NCI-H1694 treated with DMSO at 0.1 percent for 48 hours (cell line): Measurements from ENCODE around the gene DUOXA1.

Experiments
- DNase-seq: peaks from one replicate; lab custom pipeline; 2025; lab: John Stamatoyannopoulos, UW

DUOXA1 gene, protein sequence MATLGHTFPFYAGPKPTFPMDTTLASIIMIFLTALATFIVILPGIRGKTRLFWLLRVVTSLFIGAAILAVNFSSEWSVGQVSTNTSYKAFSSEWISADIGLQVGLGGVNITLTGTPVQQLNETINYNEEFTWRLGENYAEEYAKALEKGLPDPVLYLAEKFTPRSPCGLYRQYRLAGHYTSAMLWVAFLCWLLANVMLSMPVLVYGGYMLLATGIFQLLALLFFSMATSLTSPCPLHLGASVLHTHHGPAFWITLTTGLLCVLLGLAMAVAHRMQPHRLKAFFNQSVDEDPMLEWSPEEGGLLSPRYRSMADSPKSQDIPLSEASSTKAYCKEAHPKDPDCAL

DNA sequence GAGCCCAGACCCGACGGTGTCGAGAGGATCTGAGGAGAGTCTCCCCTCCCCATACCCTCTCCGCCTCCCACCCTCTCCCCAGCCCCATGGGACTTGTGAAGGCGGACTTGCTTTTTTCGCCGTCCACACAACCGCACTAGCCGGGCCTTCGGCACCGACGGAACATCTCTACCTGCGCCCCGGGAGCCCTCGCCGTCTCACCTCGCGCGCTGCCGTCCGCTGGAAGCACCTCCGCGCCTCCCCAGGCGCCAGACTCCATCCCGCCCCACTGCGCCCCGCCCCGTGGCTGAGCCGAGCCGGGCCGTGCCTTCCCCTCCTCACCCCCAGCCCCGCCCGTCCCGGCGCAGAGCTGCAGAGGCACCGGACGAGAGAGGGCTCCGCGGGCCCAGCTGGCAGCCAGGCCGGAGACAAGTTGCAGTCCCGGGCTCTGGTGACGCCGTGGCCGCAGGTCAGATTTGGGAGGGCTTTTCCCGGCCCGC is at the start of gene DUOXA1, which contains the start of gene DUOX1:
TSS of gene DUOXA1 (minus strand) at position 229 of the 479 bp plus-strand sequence. CDS start 6,865 bp downstream, outside the sequence.
TSS of gene DUOX1 (plus strand) at position 344 of the 479 bp plus-strand sequence. CDS start 1,973 bp downstream, outside the sequence.
- DNase-seq = no peak

DNA sequence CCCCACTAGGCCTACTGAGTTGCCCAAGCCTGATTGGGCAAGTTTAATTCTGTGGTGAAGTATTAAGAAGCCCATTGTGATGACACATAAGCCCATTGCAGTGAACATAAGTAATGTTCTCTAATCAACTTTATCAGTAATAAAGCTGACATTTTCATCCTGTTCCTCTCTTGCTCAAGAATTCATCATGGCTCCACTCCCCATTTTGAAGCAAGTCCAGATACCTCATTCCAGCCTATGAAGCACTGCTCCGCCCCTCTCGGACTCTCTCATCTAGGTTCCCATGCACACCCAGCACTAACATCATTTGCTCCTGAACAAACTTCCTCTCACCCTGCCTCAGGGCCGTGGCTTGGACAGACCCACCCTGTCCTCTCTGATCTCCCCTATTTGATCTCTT is 47.6 kb upstream of the DUOXA1 start:
- DNase-seq = no peak

DNA sequence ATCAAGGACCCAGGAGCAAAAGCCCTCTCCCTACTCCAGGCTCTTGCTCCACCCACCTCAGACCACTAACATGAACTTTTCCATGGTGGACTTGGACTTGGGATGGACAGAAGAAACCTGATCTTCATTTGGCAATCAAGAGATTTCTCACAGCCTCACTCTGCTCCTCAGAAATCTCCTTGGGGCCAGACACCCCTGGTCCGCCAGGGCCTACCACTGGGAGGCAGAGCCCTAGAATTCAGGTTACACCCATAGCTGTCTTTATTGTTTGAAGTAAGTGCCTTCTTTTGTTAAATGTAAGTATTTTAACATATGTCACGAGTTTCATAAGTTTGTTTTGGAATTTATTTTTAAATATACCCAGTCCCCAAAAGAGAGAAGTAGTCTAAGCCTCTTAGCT is 44.9 kb upstream of the DUOXA1 start:
- DNase-seq = no peak

DNA sequence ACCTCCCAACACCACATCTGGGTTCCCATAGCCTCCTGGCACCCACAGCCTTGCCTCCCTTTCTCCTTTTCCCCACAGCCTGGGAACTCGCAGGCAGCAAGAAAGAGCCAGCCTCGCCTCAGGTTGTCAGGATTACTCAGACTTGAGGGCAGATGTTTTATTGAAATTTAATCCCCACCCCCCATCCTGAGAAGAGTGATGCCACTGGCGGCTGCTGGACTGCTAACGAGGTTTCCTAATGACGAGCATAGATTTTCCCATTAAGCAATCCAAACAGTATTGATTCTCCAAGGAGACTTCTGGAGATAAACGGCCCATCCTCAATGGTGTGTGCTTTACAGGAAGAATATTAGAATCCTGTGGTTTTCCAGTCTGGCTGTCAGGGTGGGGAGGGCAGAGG is 44.4 kb upstream of the DUOXA1 start:
- DNase-seq = no peak

DNA sequence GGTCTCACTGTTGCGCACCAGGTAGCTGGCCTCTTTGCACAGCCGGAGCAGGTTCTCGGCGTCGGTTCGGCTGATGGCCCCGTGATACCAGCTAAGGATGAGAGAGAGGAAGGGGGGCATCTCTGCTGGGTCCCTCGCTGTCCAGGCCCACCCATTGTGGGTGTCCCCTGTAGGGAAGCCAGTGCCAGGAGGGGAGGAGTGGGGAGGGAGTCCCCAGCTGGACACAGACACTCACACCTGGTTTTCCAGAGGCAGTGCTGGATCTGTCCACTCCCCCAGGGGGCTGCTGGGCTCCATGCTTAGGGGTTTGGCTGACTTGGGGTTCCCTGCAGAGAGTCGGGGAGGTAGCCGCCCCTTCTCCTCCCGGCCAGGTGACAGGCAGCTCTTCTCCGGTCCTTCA is 42.2 kb upstream of the DUOXA1 start:
- no peak for DNase-seq

DNA sequence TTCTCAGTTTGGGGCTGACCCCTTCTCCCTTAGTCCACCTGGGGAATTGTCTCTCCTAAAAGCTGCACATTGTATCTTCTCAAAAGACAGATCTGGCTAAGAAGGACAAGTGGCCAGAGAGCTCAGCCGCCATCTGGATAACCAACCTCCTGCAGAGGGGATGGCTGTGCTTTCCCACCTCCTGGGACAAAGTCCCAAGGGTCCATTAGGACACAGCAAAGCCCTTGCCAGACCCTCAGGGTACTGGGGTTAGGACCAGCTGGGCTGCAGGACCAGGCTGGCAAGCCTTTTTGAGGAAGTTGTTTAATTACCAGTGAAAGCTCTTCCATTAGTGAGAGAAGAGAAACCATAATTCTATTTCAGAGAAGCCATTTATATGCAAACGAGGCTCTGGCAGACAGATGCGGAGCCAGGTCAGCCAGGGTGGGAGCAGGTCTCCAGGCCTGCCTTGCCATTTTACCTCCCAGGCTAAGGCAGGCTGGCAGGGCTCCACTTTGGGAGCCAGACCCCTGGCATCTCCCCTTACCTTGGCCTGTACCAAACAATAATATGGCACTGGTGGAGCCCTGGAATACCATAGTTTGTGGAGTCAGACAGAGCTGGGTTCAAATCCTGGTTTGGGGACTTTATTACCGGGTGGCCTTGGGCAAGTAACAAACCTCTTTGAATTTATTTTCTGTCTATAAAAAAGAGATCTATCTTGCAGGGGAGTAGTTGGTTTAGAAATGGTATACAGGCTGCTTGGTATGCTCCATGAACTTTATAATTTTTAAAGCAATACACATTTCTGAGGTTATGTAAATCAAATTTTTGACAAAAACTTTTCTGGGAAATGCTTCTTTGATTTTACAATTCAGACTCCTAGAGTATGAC is 40.2 kb upstream of the DUOXA1 start:
- no peak for DNase-seq

DNA sequence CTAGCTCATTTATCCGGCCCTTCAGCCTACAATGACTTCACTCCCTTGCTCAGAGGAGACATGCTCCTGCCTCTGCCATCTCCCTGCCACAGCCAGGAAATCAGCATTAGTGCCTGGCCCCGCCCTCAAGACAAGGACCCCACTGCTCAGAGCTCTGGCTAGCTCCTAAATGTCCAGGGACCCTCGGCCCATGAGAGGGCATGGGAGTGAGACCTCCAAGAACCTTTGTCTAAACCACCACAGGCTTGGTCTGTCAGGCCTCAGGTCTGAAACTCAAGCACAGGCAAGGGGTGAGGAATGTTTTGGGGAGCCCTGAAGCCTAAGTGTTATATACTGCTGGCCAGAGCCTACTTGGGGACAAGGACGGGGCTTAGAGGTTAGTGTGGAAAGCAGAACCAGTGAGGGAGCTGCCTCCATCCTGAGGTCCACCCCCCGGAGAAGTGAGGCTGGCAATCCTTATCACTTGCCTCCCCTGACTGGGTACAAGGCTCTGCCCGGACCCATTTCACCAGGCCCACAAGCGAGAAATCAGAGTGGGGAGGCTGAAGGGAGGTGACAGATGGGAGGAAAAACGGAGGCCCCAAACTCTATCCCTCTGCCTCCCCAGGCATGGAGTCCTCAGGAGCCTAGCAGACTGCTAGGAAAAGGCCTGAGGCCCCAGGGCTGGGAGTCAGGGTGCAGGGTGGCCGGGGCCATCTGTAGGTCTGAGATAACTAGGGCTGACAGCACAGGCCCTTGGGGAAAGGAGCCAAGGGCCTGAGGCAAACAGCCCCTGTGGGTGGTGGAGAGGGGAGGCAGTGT is 39.3 kb upstream of the DUOXA1 start:
- no peak for DNase-seq

DNA sequence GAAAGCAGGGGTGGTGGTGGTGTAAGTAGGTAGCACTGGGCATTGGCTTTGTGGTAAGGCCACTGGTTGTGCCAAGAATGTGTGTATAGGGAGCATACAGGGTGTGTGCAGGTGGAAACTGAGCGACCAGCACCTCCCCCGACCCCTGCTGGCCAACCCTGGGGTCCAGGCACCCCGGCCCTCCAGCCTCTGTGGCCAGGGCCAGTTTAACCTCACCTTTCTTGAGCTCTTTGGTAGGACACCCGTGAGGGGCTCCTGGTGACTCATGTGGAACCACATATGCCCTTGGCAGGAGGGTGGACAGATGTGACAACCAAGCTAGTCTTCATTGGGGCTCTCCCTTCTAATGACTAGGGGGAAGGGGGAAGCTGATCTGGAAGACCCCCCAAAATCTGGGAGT is 38.6 kb upstream of the DUOXA1 start:
- no peak for DNase-seq

DNA sequence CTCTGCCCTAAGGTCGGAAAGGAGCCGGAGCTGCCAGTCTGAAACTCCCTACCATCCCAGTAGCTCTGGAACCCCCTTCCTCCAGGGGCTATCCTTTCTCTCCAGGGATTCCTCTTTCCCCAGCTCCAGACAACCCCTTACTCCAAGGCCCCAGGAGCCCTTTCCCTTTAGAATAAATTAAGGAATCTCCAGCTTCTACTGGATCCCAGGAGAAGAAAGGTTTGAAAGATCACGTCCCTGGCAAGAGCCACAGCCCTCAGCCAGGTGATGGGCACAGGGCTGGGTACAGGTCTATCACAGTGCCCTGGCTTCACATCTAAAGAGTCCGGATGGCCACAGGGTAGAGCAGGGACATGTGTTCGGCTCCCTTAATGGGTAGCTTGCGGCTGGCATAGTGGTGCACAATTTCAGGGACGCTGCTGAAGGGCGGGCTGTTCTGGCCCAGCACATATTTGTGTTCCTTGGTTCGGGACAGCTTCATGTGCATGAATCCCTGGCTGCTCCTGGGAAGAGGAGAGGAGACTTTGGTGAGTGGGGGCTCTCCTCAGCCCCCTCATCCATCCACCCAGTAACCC is 38.0 kb upstream of the DUOXA1 start:
- DNase-seq = no peak

DNA sequence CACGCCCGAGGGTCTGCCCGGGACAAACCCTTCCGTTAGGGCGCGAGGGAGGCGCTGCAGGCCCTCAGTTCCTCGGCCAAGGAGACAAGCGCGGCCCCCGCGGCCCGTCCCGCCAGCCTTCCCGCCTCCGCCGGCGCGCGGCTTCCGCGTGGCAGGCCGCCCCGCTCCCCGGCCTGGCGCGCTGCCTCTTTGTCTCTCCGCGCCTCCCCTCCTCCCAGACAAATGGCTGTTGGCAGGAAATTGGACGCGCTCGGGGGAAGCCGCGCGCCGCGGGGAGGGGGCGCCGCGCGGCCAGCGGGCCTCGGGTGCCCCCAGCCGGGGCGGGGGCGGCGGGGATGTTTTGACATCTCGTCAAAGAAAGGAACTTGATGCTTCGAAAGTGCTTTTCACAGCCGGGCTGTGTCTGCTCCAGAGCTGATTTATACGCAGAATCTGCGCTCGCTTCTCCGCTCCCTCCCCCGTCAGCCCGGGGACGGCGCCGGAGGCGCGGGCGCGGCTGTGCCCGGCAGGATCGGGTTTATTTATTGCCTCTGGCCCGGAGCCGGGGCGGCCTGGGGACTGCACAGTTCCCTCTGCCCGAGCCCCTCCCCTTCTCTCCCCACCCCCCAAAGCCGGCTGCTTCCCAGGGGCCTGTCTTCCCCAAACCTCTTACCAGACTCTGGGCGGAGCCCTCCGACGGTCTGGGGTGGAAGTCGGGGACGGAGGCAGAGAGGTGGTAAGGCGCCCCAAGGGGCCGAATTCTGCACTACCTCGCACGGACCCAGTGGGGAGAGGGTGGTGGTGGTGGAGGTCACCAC is 37.4 kb upstream of the DUOXA1 start:
- DNase-seq = peak; percentile 58

DNA sequence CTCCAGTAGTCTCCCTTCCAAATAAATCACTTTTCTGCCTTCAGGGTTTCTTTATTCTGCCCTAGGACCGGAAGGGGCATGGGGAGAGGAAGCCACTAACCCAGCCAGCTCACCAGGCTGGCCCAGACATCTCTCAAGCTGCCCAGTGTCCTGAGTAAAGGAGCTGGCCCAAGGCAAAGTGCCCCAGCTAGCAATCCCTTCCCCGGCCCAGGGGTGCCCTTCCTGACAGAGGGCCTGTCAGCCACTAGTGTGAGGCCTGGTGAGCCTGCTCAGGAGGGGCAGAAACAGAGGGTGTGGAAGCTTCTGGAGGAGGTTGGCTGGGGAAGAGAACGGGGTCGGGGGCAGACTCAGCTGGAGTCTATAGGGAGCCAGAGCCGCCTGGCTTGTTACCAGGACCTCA is 35.9 kb upstream of the DUOXA1 start:
- no peak for DNase-seq

DNA sequence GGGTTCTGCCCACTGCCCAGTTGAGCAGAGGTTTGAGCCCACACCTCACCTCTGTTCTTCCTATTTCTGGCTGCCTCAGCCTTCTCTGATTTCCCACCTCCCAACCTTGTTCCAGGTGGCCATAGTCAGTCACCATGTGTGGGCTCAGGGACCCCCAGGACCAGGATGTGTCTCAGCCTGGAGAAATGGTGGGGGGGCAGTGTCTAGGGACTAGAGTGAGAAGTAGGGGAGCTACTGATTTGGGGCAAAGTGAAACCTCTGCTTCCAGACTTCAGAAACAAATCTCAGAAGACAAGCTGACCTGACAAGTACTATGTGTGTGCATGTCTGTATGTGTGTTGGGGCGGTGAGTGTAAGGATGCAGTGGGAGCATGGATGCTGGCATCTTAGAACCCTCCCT is 35.2 kb upstream of the DUOXA1 start:
- no peak for DNase-seq

DNA sequence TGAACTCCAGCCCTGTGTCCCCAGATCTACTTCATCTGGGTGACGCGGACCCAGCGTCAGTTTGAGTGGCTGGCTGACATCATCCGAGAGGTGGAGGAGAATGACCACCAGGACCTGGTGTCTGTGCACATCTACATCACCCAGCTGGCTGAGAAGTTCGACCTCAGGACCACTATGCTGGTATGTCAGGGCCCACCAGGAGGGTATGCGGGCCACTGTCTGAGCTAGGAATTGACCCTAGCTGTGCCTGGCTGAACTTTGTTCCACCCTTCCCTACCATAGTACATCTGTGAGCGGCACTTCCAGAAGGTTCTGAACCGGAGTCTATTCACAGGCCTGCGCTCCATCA is 33.8 kb upstream of the DUOXA1 start:
- no peak for DNase-seq

DNA sequence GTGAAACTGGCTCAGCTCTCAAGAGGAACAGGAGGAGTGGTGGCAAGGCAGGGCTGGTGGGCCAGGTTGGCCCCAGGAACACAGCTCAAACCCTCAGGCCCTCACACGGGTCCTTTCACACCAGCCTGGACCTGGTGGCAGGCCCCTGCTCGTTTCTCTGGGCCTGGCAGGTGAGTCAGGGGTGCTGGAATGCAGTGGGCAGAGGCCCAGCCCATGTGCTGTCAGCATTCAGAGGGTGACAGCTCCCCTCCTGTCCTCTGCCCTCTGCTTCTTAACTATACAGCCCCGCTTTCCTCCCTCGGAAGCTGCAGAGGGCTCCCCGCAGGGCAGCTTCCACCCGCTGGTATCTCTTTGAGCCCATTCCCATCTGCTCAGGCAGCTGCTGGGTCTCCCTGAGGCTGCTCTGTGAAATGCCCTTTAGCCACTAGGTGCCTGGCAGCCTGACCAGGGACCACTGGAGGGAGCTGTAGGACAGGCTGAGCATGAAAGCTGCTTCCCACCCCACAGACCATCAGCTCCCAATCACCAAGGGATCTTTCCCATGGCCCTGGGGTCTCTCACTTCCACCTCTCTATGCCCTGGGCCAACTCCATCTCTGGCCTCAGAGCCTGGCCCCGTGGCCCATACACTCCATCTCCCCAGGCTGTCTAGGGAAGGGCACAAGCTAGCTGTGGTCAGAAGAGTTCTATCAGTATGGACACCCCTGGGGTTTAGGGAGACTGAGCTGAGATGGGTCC is 33.3 kb upstream of the DUOXA1 start:
- peak; percentile 72 for DNase-seq

DNA sequence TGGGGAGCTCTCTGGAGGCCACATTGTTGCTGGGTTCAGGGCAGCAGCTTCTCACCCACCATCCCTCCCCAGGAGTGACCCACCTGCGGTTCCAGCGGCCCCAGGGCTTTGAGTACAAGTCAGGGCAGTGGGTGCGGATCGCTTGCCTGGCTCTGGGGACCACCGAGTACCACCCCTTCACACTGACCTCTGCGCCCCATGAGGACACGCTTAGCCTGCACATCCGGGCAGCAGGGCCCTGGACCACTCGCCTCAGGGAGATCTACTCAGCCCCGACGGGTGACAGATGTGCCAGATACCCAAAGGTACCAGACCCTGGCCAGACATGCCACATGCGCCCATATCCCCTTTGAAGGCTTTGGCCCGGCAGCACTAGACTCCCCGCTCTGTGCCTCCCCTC is 32.0 kb upstream of the DUOXA1 start:
- DNase-seq = no peak

DNA sequence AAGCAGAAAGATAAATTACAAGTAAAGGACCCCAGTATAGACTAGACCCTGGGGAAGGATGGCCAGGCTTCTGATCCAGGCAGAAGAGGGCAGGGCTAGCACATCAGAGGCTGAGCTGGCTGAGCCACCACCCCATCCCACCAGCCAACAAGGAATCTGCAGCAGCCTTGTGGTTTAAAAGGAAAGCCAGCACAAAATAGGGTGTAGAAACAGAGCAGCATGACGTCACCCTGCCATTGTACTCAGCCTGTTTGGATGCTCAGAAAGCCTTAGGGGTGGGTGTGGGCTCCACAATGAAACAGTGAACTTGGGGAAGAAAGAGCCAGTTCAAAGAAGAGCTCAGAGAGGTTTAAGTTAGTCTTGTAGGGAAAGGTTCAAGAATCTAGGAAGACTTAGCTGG is 28.3 kb upstream of the DUOXA1 start:
- DNase-seq = no peak

DNA sequence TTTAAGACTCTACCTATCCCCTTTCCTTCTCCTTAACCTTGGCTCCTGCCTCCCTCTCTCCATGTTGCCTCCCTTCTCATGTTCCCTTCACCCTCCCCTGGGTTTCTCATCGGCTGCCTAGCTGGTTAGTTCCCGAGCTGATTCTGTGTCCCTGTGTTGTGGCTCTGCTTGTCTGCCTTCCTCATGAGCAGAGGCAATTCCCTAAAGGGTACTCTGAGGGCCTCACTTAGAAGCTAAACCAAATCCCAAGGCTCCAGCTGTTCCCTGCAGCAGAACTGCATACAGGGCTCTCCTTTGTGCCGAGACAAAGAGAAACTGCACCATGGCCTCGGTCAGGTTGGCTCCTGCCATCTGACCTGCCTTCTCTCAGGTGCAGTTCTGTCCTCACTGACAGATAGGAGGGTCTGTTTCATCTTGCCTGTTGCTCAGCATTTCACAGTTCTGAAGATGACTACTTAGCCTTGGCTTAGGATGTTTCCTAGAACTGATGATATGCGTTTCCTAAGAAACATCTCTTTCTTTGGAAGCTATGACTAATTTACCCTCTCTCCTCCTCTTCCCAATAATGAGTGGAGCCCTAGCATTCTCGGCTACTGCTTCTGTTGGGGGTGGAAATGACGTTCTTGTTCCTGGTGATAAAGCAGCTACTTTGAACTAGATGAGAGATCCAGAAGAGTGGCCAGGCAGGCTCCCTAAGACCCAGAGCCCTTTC is 27.2 kb upstream of the DUOXA1 start:
- DNase-seq = no peak

DNA sequence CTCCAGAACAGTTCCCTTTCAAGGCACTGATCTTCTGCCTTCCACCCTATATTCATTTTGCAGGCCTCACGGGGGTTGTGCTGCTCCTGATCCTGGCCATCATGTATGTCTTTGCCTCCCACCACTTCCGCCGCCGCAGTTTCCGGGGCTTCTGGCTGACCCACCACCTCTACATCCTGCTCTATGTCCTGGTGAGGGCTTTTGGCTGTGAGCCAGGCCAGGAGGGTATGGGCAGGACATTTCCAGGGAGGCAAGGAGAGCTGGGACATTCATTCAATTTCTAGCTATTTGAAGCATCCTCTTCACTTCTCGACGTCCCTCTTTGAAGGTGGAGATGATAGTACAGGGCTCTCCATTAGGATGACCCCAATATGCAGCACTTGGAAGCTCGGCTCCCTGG is 26.1 kb upstream of the DUOXA1 start:
- no peak for DNase-seq

DNA sequence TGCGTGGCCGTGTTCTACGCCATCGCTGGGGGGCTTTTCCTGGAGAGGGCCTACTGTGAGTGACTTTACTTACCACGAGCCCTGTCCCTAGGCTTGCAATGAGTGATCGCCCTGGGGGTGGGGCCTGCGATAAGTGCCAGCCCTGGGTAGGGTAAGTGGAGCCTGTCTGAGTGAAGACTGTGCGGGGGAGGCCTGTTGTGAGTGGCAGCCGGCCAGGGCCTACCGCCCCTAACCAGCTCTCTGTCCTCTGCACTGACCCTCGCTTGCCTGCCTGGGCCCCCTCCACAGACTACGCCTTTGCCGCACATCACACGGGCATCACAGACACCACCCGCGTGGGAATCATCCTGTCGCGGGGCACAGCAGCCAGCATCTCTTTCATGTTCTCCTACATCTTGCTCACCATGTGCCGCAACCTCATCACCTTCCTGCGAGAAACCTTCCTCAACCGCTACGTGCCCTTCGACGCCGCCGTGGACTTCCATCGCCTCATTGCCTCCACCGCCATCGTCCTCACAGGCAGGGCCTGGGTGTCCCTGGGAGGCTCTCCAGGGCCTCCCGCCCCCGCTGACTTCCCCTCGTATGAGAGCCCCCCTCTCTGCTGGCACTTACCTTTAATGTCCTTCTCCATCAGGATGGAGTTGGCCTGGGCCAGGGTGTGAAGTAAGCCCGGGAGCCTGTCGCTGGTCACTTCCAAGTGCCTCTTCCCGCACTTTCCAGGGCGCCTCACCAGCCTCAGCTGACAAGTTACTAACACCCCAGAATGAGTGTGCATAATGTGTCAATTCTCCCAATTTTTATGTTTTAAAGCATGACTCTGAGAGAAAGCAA is 22.5 kb upstream of the DUOXA1 start:
- no peak for DNase-seq
